ENCODE results near the gene TDO2. TPM values are rescaled to one million over a fixed set of nuclear protein-coding genes. Genes with fewer than 3 reads are reported as not detected.

The TDO2 gene
- total RNA-seq, 1 experiment from 2014 or later: 0.13 TPM

DNA sequence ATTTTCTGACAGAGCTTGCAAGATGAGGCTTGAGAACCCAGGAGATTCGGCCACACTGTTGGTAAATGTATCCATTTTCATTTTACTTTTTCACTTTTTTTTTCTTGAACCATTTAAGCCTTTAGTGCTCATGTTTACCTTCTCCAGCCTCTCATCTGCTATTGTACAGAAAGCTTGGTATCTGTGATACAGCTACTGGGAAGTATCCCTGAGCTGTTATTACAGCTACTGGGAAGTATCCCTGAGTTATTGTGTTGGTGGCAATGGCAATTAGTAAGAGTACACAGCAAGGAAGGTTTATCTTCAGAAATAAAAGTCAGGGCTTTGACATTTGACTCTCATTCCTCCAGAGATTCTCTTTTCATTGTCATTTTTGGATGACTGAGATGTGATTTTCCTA lies 38.3 kb downstream of the TDO2 start:
- ChIA-PET POLR2A (no interaction called here), CTCF (interaction anchor here (0.9 kb wide), 1 partner anchor 9 kb away, joined by 3 read pairs; no protein-coding TSS in a partner anchor)
- no peak for TF ChIP-seq JAZF1 (CRISPR knock-in tag; IDR thresholded peaks at IDR 0.05)
- no peak for TF ChIP-seq GABPB1 (CRISPR knock-in tag; IDR thresholded peaks at IDR 0.05)
- no peak for TF ChIP-seq ZNF219 (CRISPR knock-in tag; IDR thresholded peaks at IDR 0.05; ENCODE audit: borderline replicate concordance)
- no peak for TF ChIP-seq ZNF317 (CRISPR knock-in tag; IDR thresholded peaks at IDR 0.05; ENCODE audit: borderline replicate concordance, low read depth)
- TF ChIP-seq, protein P1, sequence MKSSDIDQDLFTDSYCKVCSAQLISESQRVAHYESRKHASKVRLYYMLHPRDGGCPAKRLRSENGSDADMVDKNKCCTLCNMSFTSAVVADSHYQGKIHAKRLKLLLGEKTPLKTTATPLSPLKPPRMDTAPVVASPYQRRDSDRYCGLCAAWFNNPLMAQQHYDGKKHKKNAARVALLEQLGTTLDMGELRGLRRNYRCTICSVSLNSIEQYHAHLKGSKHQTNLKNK (CRISPR knock-in tag; IDR thresholded peaks at IDR 0.05): no peak
- TF ChIP-seq, protein P2, sequence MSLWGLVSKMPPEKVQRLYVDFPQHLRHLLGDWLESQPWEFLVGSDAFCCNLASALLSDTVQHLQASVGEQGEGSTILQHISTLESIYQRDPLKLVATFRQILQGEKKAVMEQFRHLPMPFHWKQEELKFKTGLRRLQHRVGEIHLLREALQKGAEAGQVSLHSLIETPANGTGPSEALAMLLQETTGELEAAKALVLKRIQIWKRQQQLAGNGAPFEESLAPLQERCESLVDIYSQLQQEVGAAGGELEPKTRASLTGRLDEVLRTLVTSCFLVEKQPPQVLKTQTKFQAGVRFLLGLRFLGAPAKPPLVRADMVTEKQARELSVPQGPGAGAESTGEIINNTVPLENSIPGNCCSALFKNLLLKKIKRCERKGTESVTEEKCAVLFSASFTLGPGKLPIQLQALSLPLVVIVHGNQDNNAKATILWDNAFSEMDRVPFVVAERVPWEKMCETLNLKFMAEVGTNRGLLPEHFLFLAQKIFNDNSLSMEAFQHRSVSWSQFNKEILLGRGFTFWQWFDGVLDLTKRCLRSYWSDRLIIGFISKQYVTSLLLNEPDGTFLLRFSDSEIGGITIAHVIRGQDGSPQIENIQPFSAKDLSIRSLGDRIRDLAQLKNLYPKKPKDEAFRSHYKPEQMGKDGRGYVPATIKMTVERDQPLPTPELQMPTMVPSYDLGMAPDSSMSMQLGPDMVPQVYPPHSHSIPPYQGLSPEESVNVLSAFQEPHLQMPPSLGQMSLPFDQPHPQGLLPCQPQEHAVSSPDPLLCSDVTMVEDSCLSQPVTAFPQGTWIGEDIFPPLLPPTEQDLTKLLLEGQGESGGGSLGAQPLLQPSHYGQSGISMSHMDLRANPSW (CRISPR knock-in tag; conservative IDR thresholded peaks at IDR 0.05; ENCODE audit: low read depth): no peak
- TF ChIP-seq NR3C1 (CRISPR knock-in tag; conservative IDR thresholded peaks at IDR 0.05; ENCODE audit: low read depth): no peak
- TF ChIP-seq ZNF138 (CRISPR knock-in tag; conservative IDR thresholded peaks at IDR 0.05): no peak
- TF ChIP-seq, protein P3, sequence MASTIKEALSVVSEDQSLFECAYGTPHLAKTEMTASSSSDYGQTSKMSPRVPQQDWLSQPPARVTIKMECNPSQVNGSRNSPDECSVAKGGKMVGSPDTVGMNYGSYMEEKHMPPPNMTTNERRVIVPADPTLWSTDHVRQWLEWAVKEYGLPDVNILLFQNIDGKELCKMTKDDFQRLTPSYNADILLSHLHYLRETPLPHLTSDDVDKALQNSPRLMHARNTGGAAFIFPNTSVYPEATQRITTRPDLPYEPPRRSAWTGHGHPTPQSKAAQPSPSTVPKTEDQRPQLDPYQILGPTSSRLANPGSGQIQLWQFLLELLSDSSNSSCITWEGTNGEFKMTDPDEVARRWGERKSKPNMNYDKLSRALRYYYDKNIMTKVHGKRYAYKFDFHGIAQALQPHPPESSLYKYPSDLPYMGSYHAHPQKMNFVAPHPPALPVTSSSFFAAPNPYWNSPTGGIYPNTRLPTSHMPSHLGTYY (CRISPR knock-in tag; IDR thresholded peaks at IDR 0.05): no peak
- TF ChIP-seq ZNF232 (CRISPR knock-in tag; IDR thresholded peaks at IDR 0.05): no peak
- no peak for TF ChIP-seq TP53 (CRISPR knock-in tag; IDR thresholded peaks at IDR 0.05)
- TF ChIP-seq, protein P4, sequence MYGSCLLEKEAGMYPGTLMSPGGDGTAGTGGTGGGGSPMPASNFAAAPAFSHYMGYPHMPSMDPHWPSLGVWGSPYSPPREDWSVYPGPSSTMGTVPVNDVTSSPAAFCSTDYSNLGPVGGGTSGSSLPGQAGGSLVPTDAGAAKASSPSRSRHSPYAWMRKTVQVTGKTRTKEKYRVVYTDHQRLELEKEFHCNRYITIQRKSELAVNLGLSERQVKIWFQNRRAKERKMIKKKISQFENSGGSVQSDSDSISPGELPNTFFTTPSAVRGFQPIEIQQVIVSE (CRISPR knock-in tag; IDR thresholded peaks at IDR 0.05; ENCODE audit: borderline replicate concordance): no peak
- no peaks in the 10 kb centered on the region for H3K36me3 Mint-ChIP-seq
- peaks cover 4% of the 10 kb centered on the region; the same call in 1 of the 2 replicates for H3K9me3 Mint-ChIP-seq
- H3K27ac Mint-ChIP-seq: no peak overlapping the region
- no peak overlapping the region for H3K4me3 Mint-ChIP-seq
- ATAC-seq (no peak), DNase-seq (ENCODE audit: low spot score) (no peak)
- no peaks in the 10 kb centered on the region; the same call in 1 of the 2 replicates for H3K27me3 Mint-ChIP-seq (ENCODE audit: low read depth)
- no peaks in the 10 kb centered on the region for H3K4me1 Mint-ChIP-seq

DNA sequence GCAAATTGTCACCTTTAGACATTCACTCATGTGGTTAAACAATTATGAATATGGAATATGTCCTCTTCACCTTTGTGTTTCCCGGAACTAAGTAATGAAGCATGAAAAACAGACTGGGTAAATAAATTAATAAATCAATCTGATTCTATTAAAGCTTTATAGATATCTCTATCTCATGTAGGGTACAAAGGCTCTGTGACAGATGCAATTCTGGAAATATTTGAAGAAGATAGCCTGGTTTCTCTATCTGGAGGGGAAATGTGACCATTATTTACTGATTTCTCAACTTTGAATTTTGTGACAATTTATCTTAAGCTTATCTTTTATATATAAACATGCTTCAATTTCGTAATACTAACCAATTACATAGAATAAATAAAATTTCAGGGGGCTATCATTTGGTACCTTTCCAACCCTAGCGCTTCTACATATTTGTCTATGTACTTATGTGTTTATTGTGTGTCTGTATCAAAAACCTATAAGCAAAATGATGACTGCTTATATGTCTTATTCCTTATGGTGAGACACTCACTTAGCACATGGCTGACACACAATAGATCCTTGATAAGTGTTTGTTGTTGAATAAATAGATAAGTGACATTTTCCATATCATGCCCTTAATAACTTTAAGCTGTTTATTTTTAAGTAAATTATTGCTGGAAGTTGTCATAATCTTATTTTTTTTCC lies 40.3 kb downstream of the TDO2 start:
- no peak for DNase-seq (ENCODE audit: low spot score)
- H3K36me3 Mint-ChIP-seq: no peaks in the 10 kb centered on the region
- H3K27me3 Mint-ChIP-seq (ENCODE audit: low read depth): no peaks in the 10 kb centered on the region; the same call in 1 of the 2 replicates
- H3K4me3 Mint-ChIP-seq: no peak overlapping the region
- H3K4me1 Mint-ChIP-seq: no peaks in the 10 kb centered on the region
- ChIA-PET CTCF (interaction anchor here (1.2 kb wide), 1 partner anchor 134 kb away, joined by 3 read pairs; no protein-coding TSS in a partner anchor), POLR2A (no interaction called here)
- TF ChIP-seq ZNF423 (CRISPR knock-in tag; IDR thresholded peaks at IDR 0.05) (no peak), ZNF232 (CRISPR knock-in tag; IDR thresholded peaks at IDR 0.05) (no peak), CREB1 (CRISPR knock-in tag; IDR thresholded peaks at IDR 0.05) (no peak), GTF2I (CRISPR knock-in tag; conservative IDR thresholded peaks at IDR 0.05) (no peak), ESRRA (CRISPR knock-in tag; IDR thresholded peaks at IDR 0.05; ENCODE audit: borderline replicate concordance) (no peak), SP1 (CRISPR knock-in tag; conservative IDR thresholded peaks at IDR 0.05) (no peak), ZNF219 (CRISPR knock-in tag; IDR thresholded peaks at IDR 0.05; ENCODE audit: borderline replicate concordance) (no peak), TEAD4 (CRISPR knock-in tag; IDR thresholded peaks at IDR 0.05) (no peak), KAT7 (CRISPR knock-in tag; IDR thresholded peaks at IDR 0.05; ENCODE audit: borderline replicate concordance) (no peak)
- TF ChIP-seq, protein P5, sequence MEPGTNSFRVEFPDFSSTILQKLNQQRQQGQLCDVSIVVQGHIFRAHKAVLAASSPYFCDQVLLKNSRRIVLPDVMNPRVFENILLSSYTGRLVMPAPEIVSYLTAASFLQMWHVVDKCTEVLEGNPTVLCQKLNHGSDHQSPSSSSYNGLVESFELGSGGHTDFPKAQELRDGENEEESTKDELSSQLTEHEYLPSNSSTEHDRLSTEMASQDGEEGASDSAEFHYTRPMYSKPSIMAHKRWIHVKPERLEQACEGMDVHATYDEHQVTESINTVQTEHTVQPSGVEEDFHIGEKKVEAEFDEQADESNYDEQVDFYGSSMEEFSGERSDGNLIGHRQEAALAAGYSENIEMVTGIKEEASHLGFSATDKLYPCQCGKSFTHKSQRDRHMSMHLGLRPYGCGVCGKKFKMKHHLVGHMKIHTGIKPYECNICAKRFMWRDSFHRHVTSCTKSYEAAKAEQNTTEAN (CRISPR knock-in tag; IDR thresholded peaks at IDR 0.05): no peak
- no peak overlapping the region for H3K27ac Mint-ChIP-seq
- ATAC-seq: no peak
- H3K9me3 Mint-ChIP-seq: no peaks in the 10 kb centered on the region
